IMR-90 (cell line): ENCODE measurements around the gene XYLB. TPM values are rescaled to one million over a fixed set of nuclear protein-coding genes. Genes with fewer than 3 reads are reported as not detected.

ENCODE experiments used
- ATAC-seq: fragments of 200-7000 bp; cut with Tn5 transposase; 2 replicates; pipeline ENCODE4 v1.9.1; 2020; ENCODE audit warnings: low read depth, mild to moderate bottlenecking, moderate library complexity
- BruUV-seq: library from RNA; stranded (reverse); fragments of 400-500 nt; replicated peaks from 2 replicates; lab custom pipeline; 2021; lab: Mats Ljungman, UMichigan
- CTCF ChIA-PET: fragments of 300-600 bp; formaldehyde crosslinking; extraction: SDS; loops from one replicate; lab custom pipeline; 2021; ENCODE audit warnings: antibody characterized with exemption; lab: Yijun Ruan, JAX
- POLR2A ChIA-PET: fragments of 300-600 bp; sonication (Branson Sonifier 250); formaldehyde crosslinking; loops from one replicate; lab custom pipeline; 2022; ENCODE audit warnings: antibody characterized with exemption; ENCODE audit not compliant: unreplicated experiment; lab: Charles Lee
- DNase-seq: peaks from one replicate; pipeline ENCODE4 v3.0.0; 2013
- H2AFZ ChIP-seq: replicated peaks from 2 replicates; pipeline ENCODE3; 2013; ENCODE audit warnings: low read length, mild to moderate bottlenecking; ENCODE audit not compliant: poor library complexity
- H2AK5ac ChIP-seq: 2 replicates; pipeline ENCODE4 v1.6.1; 2013; ENCODE audit warnings: low read depth, low read length, inconsistent platforms
- H2AK9ac ChIP-seq: replicated peaks from 2 replicates; pipeline ENCODE3; 2013; ENCODE audit warnings: mild to moderate bottlenecking, low read depth, low read length, moderate library complexity; ENCODE audit not compliant: poor library complexity
- H2BK120ac ChIP-seq: 2 replicates; pipeline ENCODE4 v1.6.1; 2013; ENCODE audit warnings: low read depth, low read length, inconsistent platforms
- H2BK15ac ChIP-seq: 3 replicates; pipeline ENCODE4 v1.6.1; 2013; ENCODE audit warnings: low read depth, low read length, inconsistent platforms
- H2BK20ac ChIP-seq: 2 replicates; pipeline ENCODE4 v1.6.1; 2013; ENCODE audit warnings: low read depth, mild to moderate bottlenecking, inconsistent platforms, low read length, moderate library complexity
- H2BK5ac ChIP-seq: 2 replicates; pipeline ENCODE4 v1.6.1; 2013; ENCODE audit warnings: mild to moderate bottlenecking, low read depth, low read length, inconsistent platforms; ENCODE audit not compliant: poor library complexity, severe bottlenecking
- H3K14ac ChIP-seq: replicated peaks from 2 replicates; pipeline ENCODE4 v1.6.1; 2013; ENCODE audit warnings: low read depth, low read length, inconsistent platforms
- H3K18ac ChIP-seq: 2 replicates; pipeline ENCODE4 v1.6.1; 2013; ENCODE audit warnings: low read depth, low read length, control low read depth
- H3K23ac ChIP-seq: 2 replicates; pipeline ENCODE4 v1.6.1; 2013; ENCODE audit warnings: low read depth, low read length, inconsistent platforms
- H3K27ac ChIP-seq: 2 replicates; pipeline ENCODE4 v1.5.1; 2013; ENCODE audit warnings: mild to moderate bottlenecking, control low read depth, low read length; ENCODE audit not compliant: insufficient read depth
- H3K27me3 ChIP-seq: 2 replicates; pipeline ENCODE4 v1.6.1; 2013; ENCODE audit warnings: low read length; ENCODE audit not compliant: control insufficient read depth, insufficient read depth
- H3K36me3 ChIP-seq: 2 replicates; pipeline ENCODE4 v1.6.1; 2013; ENCODE audit warnings: low read length, mixed read lengths; ENCODE audit not compliant: control insufficient read depth, insufficient read depth
- H3K4ac ChIP-seq: 2 replicates; pipeline ENCODE4 v1.6.1; 2013; ENCODE audit warnings: low read depth, low read length, inconsistent platforms
- H3K4me1 ChIP-seq: 2 replicates; pipeline ENCODE4 v1.6.1; 2013; ENCODE audit warnings: low read length, mixed read lengths; ENCODE audit not compliant: control insufficient read depth, insufficient read depth
- H3K4me2 ChIP-seq: 2 replicates; pipeline ENCODE4 v1.6.1; 2013; ENCODE audit warnings: low read depth, mild to moderate bottlenecking, control low read depth, low read length, moderate library complexity
- H3K4me3 ChIP-seq: 2 replicates; pipeline ENCODE4 v1.5.1; 2013; ENCODE audit warnings: low read depth, mild to moderate bottlenecking, control low read depth, low read length, moderate library complexity; ENCODE audit not compliant: insufficient read depth
- H3K56ac ChIP-seq: 2 replicates; pipeline ENCODE4 v1.6.1; 2013; ENCODE audit warnings: low read length, inconsistent platforms; ENCODE audit not compliant: insufficient read depth; ENCODE audit errors: extremely low read depth
- H3K79me1 ChIP-seq, 2 experiments: 2 replicates each; pipeline ENCODE4 v1.6.1; 2013; ENCODE audit warnings: low read length in 2 of 2, inconsistent platforms in 1 of 2, low read depth in 1 of 2
- H3K9ac ChIP-seq: 2 replicates; pipeline ENCODE4 v1.6.1; 2013; ENCODE audit warnings: low read depth, low read length, control low read depth
- H3K9me1 ChIP-seq: 2 replicates; pipeline ENCODE4 v1.6.1; 2013; ENCODE audit warnings: low read length, inconsistent platforms; ENCODE audit not compliant: insufficient read depth
- H3K9me3 ChIP-seq: 2 replicates; pipeline ENCODE4 v1.6.1; 2013; ENCODE audit warnings: low read length; ENCODE audit not compliant: control insufficient read depth, insufficient read depth
- H4K20me1 ChIP-seq: 2 replicates; pipeline ENCODE4 v1.6.1; 2013; ENCODE audit warnings: low read length, inconsistent platforms; ENCODE audit not compliant: insufficient read depth
- H4K5ac ChIP-seq: 2 replicates; pipeline ENCODE4 v1.6.1; 2013; ENCODE audit warnings: mild to moderate bottlenecking, low read depth, low read length, control low read depth
- H4K8ac ChIP-seq, 2 experiments: 2 replicates each; pipeline ENCODE4 v1.6.1; 2013; ENCODE audit warnings: low read depth in 2 of 2, low read length in 2 of 2, control low read depth in 1 of 2, inconsistent platforms in 1 of 2
- H4K91ac ChIP-seq: 2 replicates; pipeline ENCODE4 v1.6.1; 2013; ENCODE audit warnings: low read depth, low read length, inconsistent platforms; ENCODE audit not compliant: insufficient read depth
- BHLHE40 ChIP-seq: fragments of 150-350 bp; IDR thresholded peaks from 2 replicates; pipeline ENCODE4 v1.6.1; 2016; ENCODE audit warnings: mild to moderate bottlenecking, low read depth, low read length
- CHD1 ChIP-seq: IDR thresholded peaks from 2 replicates; pipeline ENCODE4 v1.6.1; 2012; ENCODE audit warnings: low read depth, low read length, improper control_type of control experiment
- FOS ChIP-seq: fragments of 150-350 bp; IDR thresholded peaks from 2 replicates; pipeline ENCODE4 v1.6.1; 2016; ENCODE audit warnings: low read depth, low read length
- MAFK ChIP-seq: IDR thresholded peaks from 2 replicates; pipeline ENCODE4 v1.6.1; 2012; ENCODE audit warnings: low read depth, low read length, improper control_type of control experiment
- MAZ ChIP-seq: IDR thresholded peaks from 2 replicates; pipeline ENCODE4 v1.6.1; 2012; ENCODE audit warnings: low read depth, mild to moderate bottlenecking, low read length, improper control_type of control experiment, moderate library complexity, borderline replicate concordance
- MXI1 ChIP-seq: IDR thresholded peaks from 2 replicates; pipeline ENCODE4 v1.6.1; 2012; ENCODE audit warnings: low read depth, mild to moderate bottlenecking, low read length, moderate library complexity, borderline replicate concordance
- NFE2L2 ChIP-seq: fragments of 150-350 bp; IDR thresholded peaks from 2 replicates; pipeline ENCODE4 v1.6.1; 2016; ENCODE audit warnings: low read depth, mild to moderate bottlenecking, low read length
- POLR2A ChIP-seq: IDR thresholded peaks from 2 replicates; pipeline ENCODE4 v1.6.1; 2012; ENCODE audit warnings: mild to moderate bottlenecking, low read depth, low read length
- RAD21 ChIP-seq: IDR thresholded peaks from 2 replicates; pipeline ENCODE4 v1.6.1; 2012; ENCODE audit warnings: low read length, improper control_type of control experiment
- RCOR1 ChIP-seq: IDR thresholded peaks from 2 replicates; pipeline ENCODE4 v1.6.1; 2012; ENCODE audit warnings: mild to moderate bottlenecking, low read length, improper control_type of control experiment; ENCODE audit not compliant: insufficient replicate concordance
- RFX5 ChIP-seq: IDR thresholded peaks from 2 replicates; pipeline ENCODE4 v1.8.0; 2012; ENCODE audit warnings: low read depth, mild to moderate bottlenecking, low read length, moderate library complexity
- SMC3 ChIP-seq: fragments of 150-350 bp; IDR thresholded peaks from 2 replicates; pipeline ENCODE4 v1.6.1; 2016; ENCODE audit warnings: low read depth, mild to moderate bottlenecking, antibody characterized with exemption, low read length, moderate library complexity
- USF2 ChIP-seq: fragments of 150-350 bp; IDR thresholded peaks from 2 replicates; pipeline ENCODE4 v1.6.1; 2017; ENCODE audit warnings: mild to moderate bottlenecking, antibody characterized with exemption, low read length, low read depth
- WGBS, 2 experiments: methylation state at CpG; one replicate each; pipeline versions ENCODE4 v1.1.5 to v1.1.7; 2013; ENCODE audit warnings: missing lambda C conversion rate in 2 of 2; ENCODE audit not compliant: insufficient read length in 1 of 2; ENCODE audit errors: extremely low coverage in 2 of 2; 5-methylcytosine and 5-hydroxymethylcytosine counted together
- dilution Hi-C: fragments of 300-500 bp; cut with HindIII; formaldehyde crosslinking; loops from one replicate; pipeline ENCODE4 v1.14.3; 2018; ENCODE audit warnings: low sequenced_read_pairs; ENCODE audit not compliant: unreplicated experiment
- in situ Hi-C: fragments of 300-500 bp; cut with MboI; formaldehyde crosslinking; loops from 3 replicates; pipeline ENCODE4 v1.14.3; 2019; ENCODE audit warnings: low sequenced_read_pairs, inconsistent platforms, mixed read lengths
- intact Hi-C: fragments of 100-400 bp; cut with micrococcal nuclease; formaldehyde crosslinking; loops from 2 replicates; pipeline ENCODE4 v1.10.0; 2022
- polyA plus RNA-seq, 3 experiments: library from polyadenylated mRNA; depleted of rRNA; stranded (reverse); fragments of >200 nt; gene quantifications; 2 replicates each; pipeline ENCODE4 v1.2.3, GENCODE V29; 2012; ENCODE audit warnings: low replicate concordance in 1 of 3
- total RNA-seq: library from RNA; depleted of rRNA; stranded (reverse); fragments of >200 nt; gene quantifications from 2 replicates; pipeline ENCODE4 v1.2.3, GENCODE V29; 2012
- TF ChIP-seq, protein P1 (sequence below): fragments of 150-350 bp; IDR thresholded peaks from 2 replicates; pipeline ENCODE4 v1.6.1; 2016; ENCODE audit warnings: low read depth, mild to moderate bottlenecking, low read length, moderate library complexity, borderline replicate concordance
- TF ChIP-seq, protein P2 (sequence below): conservative IDR thresholded peaks from 2 replicates; pipeline ENCODE4 v1.5.1; 2012; ENCODE audit warnings: mild to moderate bottlenecking, low read depth, low read length, improper control_type of control experiment

The XYLB gene
- total and polyA plus RNA-seq, 2 of the 4 experiments (the other 2 are of a cell fraction): 3.0 to 3.4 TPM

- Histone ChIP-seq H3K9me3 (no peaks in the 10 kb centered on the region), H3K56ac (no peak overlapping the region), H3K4me2 (no peak overlapping the region), H2BK5ac (no peak overlapping the region), H2BK15ac (no peak overlapping the region), H4K91ac (no peak overlapping the region), H2AK5ac (no peak overlapping the region), H3K4me3 (no peak overlapping the region), H3K36me3 (no peaks in the 10 kb centered on the region), H2AFZ (no peak overlapping the region), H4K20me1 (no peaks in the 10 kb centered on the region), H3K27me3 (no peaks in the 10 kb centered on the region), H3K4ac (no peak overlapping the region), H3K9ac (no peak overlapping the region), H4K5ac (no peak overlapping the region), H2AK9ac (no peak overlapping the region), H3K18ac (no peak overlapping the region), H3K4me1 (no peaks in the 10 kb centered on the region; the same call in 1 of the 2 replicates), H4K8ac (no peak overlapping the region), H3K23ac (no peak overlapping the region), H3K9me1 (no peaks in the 10 kb centered on the region; the same call in 1 of the 2 replicates), H2BK20ac (no peak overlapping the region), H3K79me1 (no peaks in the 10 kb centered on the region), H3K14ac (no peak overlapping the region), H3K27ac (no peak overlapping the region), H2BK120ac (no peak overlapping the region)
- dilution Hi-C loops: no loop called here
- CTCF ChIA-PET: interaction anchor here (1.1 to 1.2 kb wide), 2 partner anchors 40 to 92 kb away, joined by 3 to 4 read pairs; partner anchors contain the start of gene XYLB
- intact Hi-C loops: no loop called here
- POLR2A ChIA-PET: no interaction called here
- in situ Hi-C loops: no loop called here
- BruUV-seq: no TSS peak
- no CpG with 5 or more reads among the region's 5 CpGs for WGBS, 2 experiments
- ATAC-seq (no peak), DNase-seq (no peak)
- TF ChIP-seq, protein P1, sequence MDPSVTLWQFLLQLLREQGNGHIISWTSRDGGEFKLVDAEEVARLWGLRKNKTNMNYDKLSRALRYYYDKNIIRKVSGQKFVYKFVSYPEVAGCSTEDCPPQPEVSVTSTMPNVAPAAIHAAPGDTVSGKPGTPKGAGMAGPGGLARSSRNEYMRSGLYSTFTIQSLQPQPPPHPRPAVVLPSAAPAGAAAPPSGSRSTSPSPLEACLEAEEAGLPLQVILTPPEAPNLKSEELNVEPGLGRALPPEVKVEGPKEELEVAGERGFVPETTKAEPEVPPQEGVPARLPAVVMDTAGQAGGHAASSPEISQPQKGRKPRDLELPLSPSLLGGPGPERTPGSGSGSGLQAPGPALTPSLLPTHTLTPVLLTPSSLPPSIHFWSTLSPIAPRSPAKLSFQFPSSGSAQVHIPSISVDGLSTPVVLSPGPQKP: no peak
- TF ChIP-seq RAD21 (no peak), RCOR1 (no peak), SMC3 (no peak), BHLHE40 (no peak), FOS (no peak), MAFK (no peak), USF2 (no peak), CHD1 (no peak), MAZ (no peak), MXI1 (no peak), POLR2A (no peak), NFE2L2 (no peak), RFX5 (no peak)
- TF ChIP-seq, protein P2, sequence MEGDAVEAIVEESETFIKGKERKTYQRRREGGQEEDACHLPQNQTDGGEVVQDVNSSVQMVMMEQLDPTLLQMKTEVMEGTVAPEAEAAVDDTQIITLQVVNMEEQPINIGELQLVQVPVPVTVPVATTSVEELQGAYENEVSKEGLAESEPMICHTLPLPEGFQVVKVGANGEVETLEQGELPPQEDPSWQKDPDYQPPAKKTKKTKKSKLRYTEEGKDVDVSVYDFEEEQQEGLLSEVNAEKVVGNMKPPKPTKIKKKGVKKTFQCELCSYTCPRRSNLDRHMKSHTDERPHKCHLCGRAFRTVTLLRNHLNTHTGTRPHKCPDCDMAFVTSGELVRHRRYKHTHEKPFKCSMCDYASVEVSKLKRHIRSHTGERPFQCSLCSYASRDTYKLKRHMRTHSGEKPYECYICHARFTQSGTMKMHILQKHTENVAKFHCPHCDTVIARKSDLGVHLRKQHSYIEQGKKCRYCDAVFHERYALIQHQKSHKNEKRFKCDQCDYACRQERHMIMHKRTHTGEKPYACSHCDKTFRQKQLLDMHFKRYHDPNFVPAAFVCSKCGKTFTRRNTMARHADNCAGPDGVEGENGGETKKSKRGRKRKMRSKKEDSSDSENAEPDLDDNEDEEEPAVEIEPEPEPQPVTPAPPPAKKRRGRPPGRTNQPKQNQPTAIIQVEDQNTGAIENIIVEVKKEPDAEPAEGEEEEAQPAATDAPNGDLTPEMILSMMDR: no peak
Observed at GRCh38 chr3:38386992-38387750, 40.6 kb downstream of the XYLB start.
